ENCODE measurements around the gene NELFE. TPM values are rescaled to one million over a fixed set of nuclear protein-coding genes. Genes with fewer than 3 reads are reported as not detected.

NELFE gene
- total RNA-seq, 1 experiment from 2014 or later: 90.7 TPM

DNA sequence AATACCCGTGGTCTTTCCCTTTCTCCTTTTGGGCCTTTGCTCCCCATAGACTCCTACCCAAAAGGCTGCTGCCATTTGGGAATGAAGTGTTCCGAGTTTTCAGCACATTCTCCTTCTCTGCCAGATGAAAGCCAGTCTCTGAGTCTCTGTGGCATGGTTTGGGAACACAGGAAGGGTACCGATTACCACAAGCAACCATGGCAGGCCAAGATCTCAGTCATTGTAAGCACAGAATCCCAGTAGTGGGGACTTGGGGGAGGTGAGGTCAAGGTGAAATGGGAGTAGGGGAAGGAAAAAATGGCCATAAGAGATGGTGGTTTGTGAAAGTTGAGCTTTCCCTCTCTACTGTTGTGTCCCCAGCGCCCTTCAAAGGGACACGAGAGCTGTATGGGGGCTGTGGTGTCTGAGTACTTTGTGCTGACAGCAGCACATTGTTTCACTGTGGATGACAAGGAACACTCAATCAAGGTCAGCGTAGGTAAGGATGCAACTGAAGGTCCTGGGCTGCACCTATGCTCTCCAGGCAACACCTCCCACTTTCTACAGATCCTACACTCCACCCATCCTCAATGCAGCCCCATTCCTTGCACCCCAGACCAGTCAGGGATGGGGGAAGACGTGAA lies 8.7 kb downstream of the NELFE start:
- no TSS peak for BruUV-seq (replicated peaks)
- Mint-ChIP-seq H3K4me1 (ENCODE audit: insufficient read depth, unreplicated experiment) (peaks cover 41% of the 10 kb centered on the region), H3K27me3 (ENCODE audit: insufficient read depth, unreplicated experiment) (no peaks in the 10 kb centered on the region), H3K27ac (ENCODE audit: low read depth, unreplicated experiment) (peak overlapping the region; percentile 44), H3K9me3 (ENCODE audit: unreplicated experiment) (no peaks in the 10 kb centered on the region), H3K36me3 (ENCODE audit: insufficient read depth, unreplicated experiment) (peaks cover 57% of the 10 kb centered on the region), H3K4me3 (ENCODE audit: unreplicated experiment) (no peak overlapping the region)
- DNase-seq (ENCODE audit: unreplicated experiment): no peak
- POLR2A ChIA-PET: interaction anchor here (0.5 to 3.6 kb wide), 7 partner anchors 9 to 227 kb away, joined by 3 to 37 read pairs (median 4); partner anchors contain the start of genes DXO, EHMT2, NELFE and NEU1
- CTCF ChIA-PET: interaction anchor here (0.6 to 3.9 kb wide), 8 partner anchors 12 to 373 kb away, joined by 3 to 32 read pairs (median 5); partner anchors contain the start of genes EHMT2 and ZBTB12
- TF ChIP-seq, protein P1, sequence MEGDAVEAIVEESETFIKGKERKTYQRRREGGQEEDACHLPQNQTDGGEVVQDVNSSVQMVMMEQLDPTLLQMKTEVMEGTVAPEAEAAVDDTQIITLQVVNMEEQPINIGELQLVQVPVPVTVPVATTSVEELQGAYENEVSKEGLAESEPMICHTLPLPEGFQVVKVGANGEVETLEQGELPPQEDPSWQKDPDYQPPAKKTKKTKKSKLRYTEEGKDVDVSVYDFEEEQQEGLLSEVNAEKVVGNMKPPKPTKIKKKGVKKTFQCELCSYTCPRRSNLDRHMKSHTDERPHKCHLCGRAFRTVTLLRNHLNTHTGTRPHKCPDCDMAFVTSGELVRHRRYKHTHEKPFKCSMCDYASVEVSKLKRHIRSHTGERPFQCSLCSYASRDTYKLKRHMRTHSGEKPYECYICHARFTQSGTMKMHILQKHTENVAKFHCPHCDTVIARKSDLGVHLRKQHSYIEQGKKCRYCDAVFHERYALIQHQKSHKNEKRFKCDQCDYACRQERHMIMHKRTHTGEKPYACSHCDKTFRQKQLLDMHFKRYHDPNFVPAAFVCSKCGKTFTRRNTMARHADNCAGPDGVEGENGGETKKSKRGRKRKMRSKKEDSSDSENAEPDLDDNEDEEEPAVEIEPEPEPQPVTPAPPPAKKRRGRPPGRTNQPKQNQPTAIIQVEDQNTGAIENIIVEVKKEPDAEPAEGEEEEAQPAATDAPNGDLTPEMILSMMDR (IDR thresholded peaks at IDR 0.05; ENCODE audit: unreplicated experiment): no peak
- intact Hi-C loops (cut with micrococcal nuclease): loop anchor here (10.0 kb wide), 1 partner anchor 115 kb away; no protein-coding TSS in a partner anchor

DNA sequence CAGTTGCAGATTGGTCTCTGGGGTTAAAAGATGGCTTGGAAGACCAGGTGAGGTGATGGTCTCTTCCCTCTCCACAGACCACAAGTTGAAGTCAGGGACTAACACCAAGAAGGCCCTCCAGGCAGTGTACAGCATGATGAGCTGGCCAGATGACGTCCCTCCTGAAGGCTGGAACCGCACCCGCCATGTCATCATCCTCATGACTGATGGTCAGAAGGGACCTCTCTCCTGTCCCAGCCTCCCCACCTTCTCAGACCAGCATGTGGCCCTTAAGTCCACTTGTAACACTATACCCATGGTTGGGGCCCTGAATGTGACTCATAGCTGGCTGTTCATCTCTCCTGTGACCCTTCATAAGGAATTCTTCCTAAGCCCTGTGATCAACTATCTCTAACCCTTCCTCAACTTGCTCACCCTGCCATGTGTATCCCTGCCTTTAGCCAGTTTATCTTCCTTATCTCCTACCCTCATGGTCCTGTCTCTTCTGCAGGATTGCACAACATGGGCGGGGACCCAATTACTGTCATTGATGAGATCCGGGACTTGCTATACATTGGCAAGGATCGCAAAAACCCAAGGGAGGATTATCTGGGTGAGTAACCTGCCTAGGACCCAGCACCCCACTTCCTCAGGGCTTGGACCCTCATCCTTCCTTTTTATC lies 9.9 kb downstream of the NELFE start:
- Mint-ChIP-seq H3K4me3 (ENCODE audit: unreplicated experiment) (peak overlapping the region; percentile 17), H3K4me1 (ENCODE audit: insufficient read depth, unreplicated experiment) (peaks cover 47% of the 10 kb centered on the region), H3K27ac (ENCODE audit: low read depth, unreplicated experiment) (peak overlapping the region; percentile 70), H3K9me3 (ENCODE audit: unreplicated experiment) (no peaks in the 10 kb centered on the region), H3K27me3 (ENCODE audit: insufficient read depth, unreplicated experiment) (no peaks in the 10 kb centered on the region), H3K36me3 (ENCODE audit: insufficient read depth, unreplicated experiment) (peaks cover 52% of the 10 kb centered on the region)
- intact Hi-C loops (cut with micrococcal nuclease): no loop called here
- ChIA-PET POLR2A (interaction anchor here (1.6 to 3.6 kb wide), 4 partner anchors 10 to 51 kb away, joined by 6 to 24 read pairs (median 8); partner anchors contain the start of genes DXO, EHMT2, NELFE and SKIC2), CTCF (interaction anchor here (0.6 to 2.5 kb wide), 3 partner anchors 13 to 372 kb away, joined by 3 to 6 read pairs (median 3); partner anchors contain the start of gene ZBTB12)
- no TSS peak for BruUV-seq (replicated peaks)
- peak; percentile 54 for DNase-seq (ENCODE audit: unreplicated experiment)
- TF ChIP-seq, protein P1 (IDR thresholded peaks at IDR 0.05; ENCODE audit: unreplicated experiment): no peak

GRCh38 chr6:31948306-31948705 lies 10.5 kb downstream of the NELFE start:
- Mint-ChIP-seq H3K9me3 (ENCODE audit: unreplicated experiment) (no peaks in the 10 kb centered on the region), H3K27ac (ENCODE audit: low read depth, unreplicated experiment) (peak overlapping the region; percentile 70), H3K36me3 (ENCODE audit: insufficient read depth, unreplicated experiment) (peaks cover 46% of the 10 kb centered on the region), H3K4me3 (ENCODE audit: unreplicated experiment) (no peak overlapping the region), H3K4me1 (ENCODE audit: insufficient read depth, unreplicated experiment) (peaks cover 47% of the 10 kb centered on the region), H3K27me3 (ENCODE audit: insufficient read depth, unreplicated experiment) (no peaks in the 10 kb centered on the region)
- CTCF ChIA-PET: no interaction called here
- POLR2A ChIA-PET: interaction anchor here (0.9 to 3.6 kb wide), 4 partner anchors 11 to 50 kb away, joined by 5 to 24 read pairs (median 7); partner anchors contain the start of genes DXO, EHMT2, NELFE and SKIC2
- intact Hi-C loops (cut with micrococcal nuclease): no loop called here
- BruUV-seq (replicated peaks): no TSS peak
- no peak for DNase-seq (ENCODE audit: unreplicated experiment)
- TF ChIP-seq, protein P1 (IDR thresholded peaks at IDR 0.05; ENCODE audit: unreplicated experiment): no peak

DNA sequence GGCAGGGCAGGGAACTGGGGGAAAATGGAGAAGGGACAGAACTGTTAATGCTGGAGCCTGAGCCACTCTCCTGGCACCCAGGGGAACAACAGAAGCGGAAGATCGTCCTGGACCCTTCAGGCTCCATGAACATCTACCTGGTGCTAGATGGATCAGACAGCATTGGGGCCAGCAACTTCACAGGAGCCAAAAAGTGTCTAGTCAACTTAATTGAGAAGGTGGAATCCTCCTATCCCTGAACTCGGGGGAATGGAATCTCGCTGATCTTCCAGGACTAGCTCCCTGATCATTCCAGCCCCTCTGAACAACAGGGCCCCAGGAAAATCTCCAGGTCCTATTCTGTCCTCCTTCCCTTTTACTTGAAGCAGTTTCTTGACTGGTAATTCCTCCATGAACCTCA lies 10.9 kb downstream of the NELFE start:
- ChIA-PET CTCF (interaction anchor here (0.6 kb wide), 1 partner anchor 9 kb away, joined by 3 read pairs; no protein-coding TSS in a partner anchor), POLR2A (interaction anchor here (0.9 to 3.6 kb wide), 4 partner anchors 11 to 50 kb away, joined by 5 to 24 read pairs (median 7); partner anchors contain the start of genes DXO, EHMT2, NELFE and SKIC2)
- Mint-ChIP-seq H3K27me3 (ENCODE audit: insufficient read depth, unreplicated experiment) (no peaks in the 10 kb centered on the region), H3K4me3 (ENCODE audit: unreplicated experiment) (peak overlapping the region; percentile 64), H3K4me1 (ENCODE audit: insufficient read depth, unreplicated experiment) (peaks cover 47% of the 10 kb centered on the region), H3K36me3 (ENCODE audit: insufficient read depth, unreplicated experiment) (peaks cover 42% of the 10 kb centered on the region), H3K27ac (ENCODE audit: low read depth, unreplicated experiment) (peak overlapping the region; percentile 70), H3K9me3 (ENCODE audit: unreplicated experiment) (no peaks in the 10 kb centered on the region)
- no peak for DNase-seq (ENCODE audit: unreplicated experiment)
- no TSS peak for BruUV-seq (replicated peaks)
- TF ChIP-seq, protein P1 (IDR thresholded peaks at IDR 0.05; ENCODE audit: unreplicated experiment): no peak
- intact Hi-C loops (cut with micrococcal nuclease): no loop called here

Measured in MCF 10A (cell line).